Suppressor macrophage treated with lipopolysaccharide for 4 hours (primary cell): ENCODE data around the gene LRRIQ1.
"Not testable (repeated sequence)": the region's sequence is repeated elsewhere in the genome, so short reads cannot be mapped to it uniquely, and the experiment has no call there.

Experiments
- DNase-seq: peaks from one replicate; pipeline ENCODE4 v3.0.0-alpha.2; 2020

LRRIQ1 gene, protein sequence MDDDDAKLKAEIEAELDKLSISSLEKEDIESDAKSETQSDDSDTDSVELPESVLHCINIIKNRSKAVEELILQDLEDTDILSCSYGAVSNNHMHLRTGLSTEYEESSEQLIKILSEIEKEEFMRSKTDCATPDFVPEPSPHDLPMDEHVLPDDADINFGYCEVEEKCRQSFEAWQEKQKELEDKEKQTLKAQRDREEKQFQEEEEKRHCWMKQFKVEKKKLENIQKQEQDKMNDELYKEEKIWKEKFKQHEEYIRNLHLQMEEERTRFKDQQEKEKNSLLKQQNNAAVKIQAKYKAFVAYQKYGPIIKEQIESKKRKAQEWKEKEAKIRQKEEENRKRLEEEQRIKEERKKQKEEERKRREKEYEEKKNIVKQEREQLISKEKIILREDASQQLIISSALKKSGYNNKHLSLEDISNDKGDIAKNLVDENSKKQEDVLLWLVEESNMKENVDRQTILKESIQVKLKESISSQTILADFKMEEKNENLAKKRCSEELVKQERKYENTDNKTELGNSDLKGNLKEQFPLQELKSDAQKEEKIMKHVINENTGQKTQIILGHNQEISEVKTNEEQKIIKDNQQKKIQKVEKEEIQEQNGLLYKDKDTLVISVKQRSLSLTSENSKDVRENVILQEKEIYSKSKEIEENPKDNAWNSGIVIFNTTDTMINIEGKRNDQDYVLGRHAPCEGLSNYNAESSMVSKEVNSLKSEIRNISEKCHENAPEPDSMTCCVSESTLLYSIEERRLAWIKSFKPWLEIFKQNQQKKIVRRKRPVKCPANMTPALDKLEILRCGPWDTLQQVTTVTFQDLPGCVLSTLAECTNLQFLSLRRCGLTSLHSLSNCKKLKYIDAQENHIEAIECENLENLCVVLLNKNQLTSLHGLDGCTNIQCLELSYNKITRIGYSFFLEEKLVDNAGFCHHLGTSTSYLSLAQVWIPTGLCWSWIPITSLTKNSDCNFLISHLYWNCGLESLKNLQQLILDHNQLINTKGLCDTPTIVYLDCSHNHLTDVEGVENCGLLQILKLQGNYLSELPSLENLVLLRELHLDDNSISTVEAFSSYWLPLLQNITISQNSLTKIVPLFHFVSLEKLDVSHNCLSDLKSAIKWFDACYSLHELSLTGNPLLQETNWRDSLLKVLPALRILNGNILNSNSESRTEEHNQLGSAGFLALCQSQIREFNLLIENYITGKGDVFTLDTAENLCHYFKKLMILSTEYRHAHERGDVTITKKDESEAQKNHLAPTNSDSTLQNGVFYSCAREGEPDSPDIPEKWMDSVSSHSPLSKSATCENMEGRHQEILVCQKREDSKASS (N-terminal part only)

GRCh38 chr12:85036234-85036707, at the start of gene LRRIQ1, which contains the start of gene TSPAN19:
Gene LRRIQ1 (plus strand): TSS chr12:85036351. CDS start chr12:85038177, 1,826 bp downstream.
Gene TSPAN19 (minus strand): TSS chr12:85036277. CDS start chr12:85029946, 6,331 bp downstream.
- peak; percentile 3 for DNase-seq

GRCh38 chr12:84986586-84986985, 49.6 kb upstream of the LRRIQ1 start:
- DNase-seq, result no peak

DNA sequence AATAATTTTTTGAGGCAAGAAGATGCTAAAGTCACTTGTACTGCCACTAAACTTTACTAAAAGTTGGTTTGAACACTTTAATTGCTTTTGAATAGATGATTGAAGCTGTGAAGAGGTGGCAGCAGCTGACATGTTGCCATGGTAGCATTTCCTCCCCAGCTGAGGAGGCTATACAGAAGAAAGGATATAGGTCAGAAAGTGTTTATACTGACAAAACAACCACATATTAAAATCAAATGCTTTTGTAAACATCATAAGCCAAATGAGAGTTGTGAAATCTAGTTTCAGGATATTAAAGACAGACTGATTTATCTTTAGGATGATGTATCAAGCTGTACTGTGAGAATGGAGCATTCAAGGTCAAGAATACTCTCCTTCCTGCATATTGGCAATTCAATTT, 41.7 kb upstream of the LRRIQ1 start:
- no peak for DNase-seq

DNA sequence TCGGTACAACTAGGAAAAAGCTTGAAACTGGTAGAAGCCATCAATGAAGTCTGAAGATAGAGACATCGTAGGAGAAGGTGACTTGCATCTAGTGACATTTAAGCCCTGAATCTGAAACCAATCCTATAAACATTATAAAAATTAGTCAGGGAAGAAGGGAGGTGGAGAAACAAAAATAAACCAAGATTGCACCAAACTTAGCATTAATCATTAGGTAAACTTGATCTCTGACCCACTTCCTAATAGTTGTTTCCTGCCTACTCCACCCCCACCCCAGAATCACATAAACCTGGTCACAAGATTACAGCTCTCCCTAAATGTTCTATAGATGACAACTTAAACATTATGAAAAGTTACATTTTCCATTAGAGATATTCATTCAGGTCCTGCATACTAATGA, 40.5 kb upstream of the LRRIQ1 start:
- DNase-seq, result no peak

DNA sequence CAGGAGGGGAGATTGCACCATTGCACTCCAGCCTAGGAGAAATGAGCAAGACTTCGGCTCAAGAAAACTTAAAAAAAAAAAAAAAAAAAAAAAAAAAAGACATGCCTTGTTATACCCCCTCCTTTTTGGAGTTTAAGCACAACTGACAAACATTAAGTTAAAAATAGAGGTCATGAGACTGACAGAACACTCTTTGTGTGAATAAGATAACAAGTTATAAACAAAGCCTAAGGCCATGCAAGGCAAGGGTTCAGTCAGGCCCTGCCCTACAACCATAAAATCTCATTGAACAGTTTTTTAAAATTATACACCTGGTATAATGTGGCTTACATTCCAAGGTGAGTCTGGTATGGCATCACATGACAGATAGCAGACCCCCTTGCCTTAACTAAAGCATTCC, 39.4 kb upstream of the LRRIQ1 start:
- no peak for DNase-seq

- DNase-seq, result no peak
Measured at GRCh38 chr12:84998341-84998740, 37.8 kb upstream of the LRRIQ1 start.

DNA sequence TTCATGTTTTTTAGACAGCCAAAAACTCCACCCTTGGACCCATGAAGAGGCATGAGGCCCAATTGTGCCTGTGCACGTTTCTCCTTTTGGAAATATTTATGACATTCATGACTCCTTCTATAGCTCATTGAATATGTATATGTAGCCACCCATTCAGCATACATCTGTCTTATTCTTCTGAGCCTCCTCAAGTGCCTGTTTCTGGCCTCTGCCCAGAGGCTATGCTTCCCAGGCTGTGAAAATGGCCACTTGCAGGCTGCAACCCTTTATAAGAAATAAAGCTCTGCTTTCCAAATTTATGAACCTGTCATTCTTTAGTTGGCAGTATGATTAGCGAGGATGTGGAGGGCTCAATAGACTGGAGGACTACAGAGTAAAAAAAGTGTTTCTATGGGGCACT, 35.4 kb upstream of the LRRIQ1 start:
- no peak for DNase-seq

DNA sequence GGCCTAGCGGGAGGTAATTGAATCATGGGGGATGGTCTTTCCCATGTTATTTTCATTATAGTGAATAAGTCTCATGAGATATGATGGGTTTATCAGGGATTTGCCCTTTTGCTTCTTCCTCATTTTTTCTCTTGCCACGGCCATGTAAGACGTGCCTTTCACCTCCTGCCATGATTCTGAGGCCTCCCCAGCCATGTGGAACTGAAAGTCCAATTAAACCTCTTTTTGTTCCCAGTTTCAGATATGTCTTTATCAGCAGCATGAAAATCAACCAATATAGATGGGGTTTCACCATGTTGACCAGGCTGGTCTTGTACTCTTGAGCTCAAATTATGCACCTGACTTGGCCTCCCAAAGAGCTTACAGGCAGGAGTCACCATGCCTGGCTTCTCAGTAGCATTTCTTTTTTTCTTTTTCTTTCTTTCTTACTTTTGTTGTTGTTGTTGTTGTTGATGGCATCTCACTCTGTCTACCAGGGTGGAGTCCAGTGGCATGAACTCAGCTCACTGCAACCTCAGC, 33.3 kb upstream of the LRRIQ1 start:
- DNase-seq, result no peak

DNA sequence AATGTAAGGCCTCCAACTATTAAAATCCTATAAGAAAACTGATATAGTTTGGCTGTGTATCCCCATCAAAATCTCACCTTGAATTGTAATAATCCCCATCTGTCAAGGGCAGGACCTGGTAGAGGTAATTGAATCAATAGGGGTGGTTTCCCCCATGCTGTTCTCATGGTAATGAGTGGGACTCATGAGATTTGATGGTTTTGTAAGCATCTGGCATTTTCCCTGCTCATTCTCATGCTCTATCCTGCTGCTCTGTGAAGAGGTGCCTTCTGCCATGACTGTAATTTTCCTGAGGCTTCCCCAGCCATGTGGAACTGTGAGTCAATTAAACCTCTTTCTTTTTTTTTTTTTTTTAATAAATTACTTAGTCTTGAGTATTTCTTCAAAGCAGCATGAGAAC, 31.9 kb upstream of the LRRIQ1 start:
- no peak for DNase-seq

- not testable (repeated sequence) for DNase-seq
Measured at GRCh38 chr12:85005047-85005446, 31.1 kb upstream of the LRRIQ1 start.

DNA sequence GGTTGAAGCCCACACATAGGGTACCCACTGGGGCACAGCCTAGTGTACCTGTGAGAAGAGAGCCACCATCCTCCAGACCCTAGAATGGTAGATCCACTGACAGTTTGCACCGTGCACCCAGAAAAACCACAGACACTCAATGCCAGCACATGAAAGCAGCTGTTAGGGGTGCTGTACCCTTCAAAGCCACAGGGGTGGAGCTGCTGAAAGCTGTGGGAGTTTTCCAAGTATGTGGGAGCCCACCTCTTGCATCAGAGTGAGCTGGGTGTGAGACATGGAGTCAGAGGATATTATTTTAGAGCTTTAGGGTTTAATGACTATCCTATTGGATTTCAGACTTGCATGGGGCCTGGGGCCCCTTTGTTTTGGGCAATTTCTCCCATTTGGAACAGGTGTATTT, 30.5 kb upstream of the LRRIQ1 start:
- no peak for DNase-seq

DNA sequence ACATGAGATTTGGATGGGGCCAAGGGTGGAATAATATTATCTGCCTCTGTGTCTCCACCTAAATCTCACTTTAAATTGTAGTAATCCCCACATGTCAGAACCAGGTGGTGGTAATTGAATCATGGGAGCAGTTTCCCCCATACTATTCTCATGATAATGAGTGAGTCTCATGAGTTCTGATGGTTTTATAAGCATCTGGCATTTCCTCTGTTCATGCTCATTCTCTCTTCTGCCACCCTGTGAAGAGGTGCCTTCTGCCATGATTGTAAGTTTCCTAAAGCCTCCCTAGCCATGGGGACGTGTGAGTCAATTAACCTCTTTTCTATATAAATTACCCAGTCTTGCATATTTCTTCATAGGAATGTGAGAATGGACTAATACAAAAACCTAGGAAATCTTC, 29.9 kb upstream of the LRRIQ1 start:
- no peak for DNase-seq

DNA sequence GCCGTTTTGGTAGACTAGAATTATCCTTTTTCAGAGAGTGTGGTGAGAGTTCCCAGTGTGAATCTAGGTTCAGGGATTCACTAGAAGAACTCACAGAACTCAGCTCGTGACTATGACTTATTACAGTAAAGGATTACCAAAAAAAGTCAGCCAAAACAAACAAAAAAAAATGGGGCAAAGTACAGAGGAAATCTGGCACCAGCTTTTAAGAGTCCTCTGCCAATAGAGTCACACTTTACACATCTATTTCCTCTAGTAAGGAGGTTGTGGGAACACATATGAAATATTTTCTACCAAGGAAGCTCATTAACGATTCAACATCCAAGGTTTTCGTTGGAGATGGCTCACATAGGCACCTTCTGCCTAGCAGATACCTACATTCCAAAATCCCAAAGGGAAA, 28.3 kb upstream of the LRRIQ1 start:
- no peak for DNase-seq

GRCh38 chr12:85016413-85016812, 19.7 kb upstream of the LRRIQ1 start:
- DNase-seq, result peak; percentile 30

GRCh38 chr12:85017133-85017532, 19.0 kb upstream of the LRRIQ1 start:
- no peak for DNase-seq

GRCh38 chr12:85017618-85018017, 18.5 kb upstream of the LRRIQ1 start:
- DNase-seq, result no peak

- no peak for DNase-seq
Measured at GRCh38 chr12:85018098-85018497, 18.1 kb upstream of the LRRIQ1 start.

- DNase-seq, result peak; percentile 49
Measured at GRCh38 chr12:85029456-85029855, 6.7 kb upstream of the LRRIQ1 start.

GRCh38 chr12:85036733-85037132, 582 bp downstream of the LRRIQ1 start:
- DNase-seq, result no peak

DNA sequence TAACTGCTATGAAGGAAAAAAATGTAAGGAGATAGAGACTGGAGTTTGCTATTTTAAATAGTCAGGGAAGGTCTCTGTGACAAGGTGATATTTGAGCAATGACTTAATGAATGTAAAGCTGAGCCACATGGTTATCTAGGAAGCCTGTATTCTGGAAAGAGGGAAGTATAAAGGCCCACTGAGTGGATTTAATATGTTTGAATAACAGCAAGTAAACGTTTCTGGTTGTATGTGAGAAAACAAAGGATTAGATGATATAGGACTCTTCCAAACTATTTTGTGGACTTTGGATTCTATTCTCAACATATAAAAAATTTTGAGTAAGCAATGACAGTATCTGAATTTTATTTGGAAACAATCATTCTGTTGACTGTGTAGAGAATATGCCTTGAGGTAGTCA, 5.2 kb downstream of the LRRIQ1 start:
- no peak for DNase-seq

DNA sequence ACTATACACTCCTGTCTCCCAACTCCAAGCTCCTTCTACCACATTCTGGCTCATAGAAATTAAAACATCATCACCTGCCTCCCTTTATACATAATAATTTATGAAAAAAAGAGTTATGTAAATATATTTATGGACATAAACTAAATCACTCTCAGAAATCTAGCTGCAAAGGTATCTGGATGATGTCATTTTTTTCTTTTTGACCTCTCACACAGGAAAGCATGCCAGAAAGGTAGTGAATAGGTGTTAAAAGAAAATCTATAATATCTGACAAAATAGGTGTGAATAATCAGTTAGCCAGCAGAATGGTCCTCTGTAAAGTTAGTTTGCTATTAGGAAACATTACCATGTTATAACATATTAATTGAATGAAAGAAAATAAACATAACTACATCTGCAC, 7.7 kb downstream of the LRRIQ1 start:
- no peak for DNase-seq

- peak; percentile 67 for DNase-seq
Measured at GRCh38 chr12:85057370-85057963, 21.3 kb downstream of the LRRIQ1 start.
